GM19395 (cell line): ENCODE results near the gene IQSEC3.

Experiments used
- ATAC-seq: cut with Tn5 transposase; IDR thresholded peaks from one replicate; pipeline ENCODE4 v1.9.1; 2021; ENCODE audit warnings: mild to moderate bottlenecking, moderate library complexity; ENCODE audit not compliant: unreplicated experiment

Gene IQSEC3

DNA sequence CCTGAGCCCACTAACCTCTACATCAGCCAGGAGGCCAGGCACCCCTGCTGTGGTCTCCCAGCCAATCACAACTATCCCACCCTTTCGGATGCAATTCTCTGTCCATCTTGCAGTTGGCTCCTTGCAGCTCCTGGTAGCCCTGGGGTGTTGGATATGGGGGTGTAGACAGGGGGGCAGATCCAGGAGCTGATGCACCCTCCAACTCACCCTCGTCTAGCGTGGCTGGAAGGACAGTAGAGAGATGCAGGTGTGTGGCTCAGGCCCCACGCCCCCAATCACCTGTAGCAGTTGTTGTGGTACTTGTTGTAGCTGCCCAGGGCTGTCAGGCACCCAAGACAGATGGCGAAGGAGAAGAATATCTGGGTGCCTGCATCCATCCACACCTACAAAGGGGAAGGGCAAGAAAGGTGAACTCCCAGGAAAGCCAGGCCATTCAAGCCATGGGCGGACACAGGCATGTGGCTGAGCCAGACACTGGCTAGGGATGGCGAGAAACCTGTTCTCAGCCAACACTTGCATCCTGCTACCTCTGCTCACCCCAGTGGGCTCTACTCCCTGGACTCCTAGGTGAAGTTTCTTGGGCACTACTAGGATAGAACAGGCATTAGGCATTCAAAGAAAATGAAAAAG is 160.8 kb downstream of the IQSEC3 start:
- ATAC-seq = no peak
